ENCODE results near the gene NAA10.

Gene NAA10

GRCh38 chrX:153926552-153926857, 8.3 kb downstream of the NAA10 start:
- in situ Hi-C loops (cut with MboI; ENCODE audit: low pct_unique_long_range_greater_than_20kb, low sequenced_read_pairs, unreplicated experiment) = loop anchor here (25.0 kb wide), 1 partner anchor 964 kb away; no protein-coding TSS in a partner anchor
- TF ChIP-seq, protein P1, sequence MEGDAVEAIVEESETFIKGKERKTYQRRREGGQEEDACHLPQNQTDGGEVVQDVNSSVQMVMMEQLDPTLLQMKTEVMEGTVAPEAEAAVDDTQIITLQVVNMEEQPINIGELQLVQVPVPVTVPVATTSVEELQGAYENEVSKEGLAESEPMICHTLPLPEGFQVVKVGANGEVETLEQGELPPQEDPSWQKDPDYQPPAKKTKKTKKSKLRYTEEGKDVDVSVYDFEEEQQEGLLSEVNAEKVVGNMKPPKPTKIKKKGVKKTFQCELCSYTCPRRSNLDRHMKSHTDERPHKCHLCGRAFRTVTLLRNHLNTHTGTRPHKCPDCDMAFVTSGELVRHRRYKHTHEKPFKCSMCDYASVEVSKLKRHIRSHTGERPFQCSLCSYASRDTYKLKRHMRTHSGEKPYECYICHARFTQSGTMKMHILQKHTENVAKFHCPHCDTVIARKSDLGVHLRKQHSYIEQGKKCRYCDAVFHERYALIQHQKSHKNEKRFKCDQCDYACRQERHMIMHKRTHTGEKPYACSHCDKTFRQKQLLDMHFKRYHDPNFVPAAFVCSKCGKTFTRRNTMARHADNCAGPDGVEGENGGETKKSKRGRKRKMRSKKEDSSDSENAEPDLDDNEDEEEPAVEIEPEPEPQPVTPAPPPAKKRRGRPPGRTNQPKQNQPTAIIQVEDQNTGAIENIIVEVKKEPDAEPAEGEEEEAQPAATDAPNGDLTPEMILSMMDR (IDR thresholded peaks at IDR 0.05; ENCODE audit: extremely low read depth, insufficient read depth, missing control alignments) = no peak
- DNase-seq (ENCODE audit: low spot score) = no peak

- TF ChIP-seq, protein P1 (IDR thresholded peaks at IDR 0.05; ENCODE audit: extremely low read depth, insufficient read depth, missing control alignments) = peak; percentile 6
- DNase-seq (ENCODE audit: low spot score) = peak; percentile 62
- in situ Hi-C loops (cut with MboI; ENCODE audit: low pct_unique_long_range_greater_than_20kb, low sequenced_read_pairs, unreplicated experiment) = loop anchor here (25.0 kb wide), 1 partner anchor 964 kb away; no protein-coding TSS in a partner anchor
Measured at GRCh38 chrX:153925739-153926551, 8.9 kb downstream of the NAA10 start, which contains the start of gene ARHGAP4. TSS of gene ARHGAP4 (minus strand) at chrX:153926264. CDS start at chrX:153926202, 62 bp downstream.

DNA sequence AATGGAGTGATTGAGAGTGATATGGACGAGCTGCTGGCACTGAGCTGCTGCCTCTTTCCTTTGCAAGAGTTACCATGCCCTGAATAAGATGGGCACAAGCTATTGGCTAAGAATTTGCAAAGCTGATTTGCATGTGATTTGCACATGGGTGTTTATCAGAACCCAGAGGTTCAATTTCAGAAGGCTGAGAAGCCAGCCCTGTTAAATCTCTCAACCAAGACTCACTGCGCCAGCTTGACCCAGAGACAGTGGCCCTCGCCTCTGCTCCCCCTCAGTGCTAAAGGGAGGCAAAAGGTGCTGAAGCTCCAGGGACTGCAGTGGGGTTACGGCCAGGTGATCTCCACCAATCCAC, 9.5 kb downstream of the NAA10 start:
- TF ChIP-seq, protein P1 (IDR thresholded peaks at IDR 0.05; ENCODE audit: extremely low read depth, insufficient read depth, missing control alignments) = no peak
- in situ Hi-C loops (cut with MboI; ENCODE audit: low pct_unique_long_range_greater_than_20kb, low sequenced_read_pairs, unreplicated experiment) = loop anchor here (25.0 kb wide), 1 partner anchor 963 kb away; no protein-coding TSS in a partner anchor
- DNase-seq (ENCODE audit: low spot score) = no peak

DNA sequence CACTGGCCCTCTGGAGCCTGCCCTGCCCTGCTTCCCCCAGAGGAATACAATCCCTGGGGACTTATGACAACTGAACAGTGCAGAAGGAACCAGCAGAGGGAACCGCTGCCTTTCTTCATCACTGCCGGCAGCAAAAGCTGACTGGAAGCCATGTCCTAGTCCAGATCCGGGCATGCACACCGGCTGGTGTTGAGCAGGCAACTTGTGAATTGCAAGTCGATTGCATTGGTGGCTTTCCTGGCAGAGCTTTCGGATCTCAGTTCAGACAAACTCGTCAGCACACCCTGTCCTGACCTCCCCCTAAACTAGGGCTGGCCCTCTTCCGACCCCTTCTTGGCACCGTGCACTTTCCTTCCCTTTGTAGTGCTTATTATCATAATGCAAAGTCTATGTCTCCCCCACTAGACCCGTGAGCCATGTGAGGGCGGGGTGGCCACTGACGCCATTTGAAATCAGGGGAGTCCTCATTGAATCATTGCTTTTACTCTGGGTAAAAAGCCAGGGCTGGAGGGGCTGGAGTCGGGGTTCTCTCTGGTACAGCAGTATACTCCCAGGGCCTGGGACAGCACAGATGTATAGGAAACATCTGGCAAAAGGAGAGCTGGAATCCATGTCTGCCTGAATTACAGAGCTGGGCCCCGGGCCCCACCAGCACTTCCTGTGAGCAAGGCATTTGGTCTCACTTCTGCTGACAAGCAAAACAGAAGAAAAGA, 10.5 kb downstream of the NAA10 start:
- in situ Hi-C loops (cut with MboI; ENCODE audit: low pct_unique_long_range_greater_than_20kb, low sequenced_read_pairs, unreplicated experiment) = no loop called here
- TF ChIP-seq, protein P1 (IDR thresholded peaks at IDR 0.05; ENCODE audit: extremely low read depth, insufficient read depth, missing control alignments) = peak; percentile 20
- peak; percentile 57 for DNase-seq (ENCODE audit: low spot score)

DNA sequence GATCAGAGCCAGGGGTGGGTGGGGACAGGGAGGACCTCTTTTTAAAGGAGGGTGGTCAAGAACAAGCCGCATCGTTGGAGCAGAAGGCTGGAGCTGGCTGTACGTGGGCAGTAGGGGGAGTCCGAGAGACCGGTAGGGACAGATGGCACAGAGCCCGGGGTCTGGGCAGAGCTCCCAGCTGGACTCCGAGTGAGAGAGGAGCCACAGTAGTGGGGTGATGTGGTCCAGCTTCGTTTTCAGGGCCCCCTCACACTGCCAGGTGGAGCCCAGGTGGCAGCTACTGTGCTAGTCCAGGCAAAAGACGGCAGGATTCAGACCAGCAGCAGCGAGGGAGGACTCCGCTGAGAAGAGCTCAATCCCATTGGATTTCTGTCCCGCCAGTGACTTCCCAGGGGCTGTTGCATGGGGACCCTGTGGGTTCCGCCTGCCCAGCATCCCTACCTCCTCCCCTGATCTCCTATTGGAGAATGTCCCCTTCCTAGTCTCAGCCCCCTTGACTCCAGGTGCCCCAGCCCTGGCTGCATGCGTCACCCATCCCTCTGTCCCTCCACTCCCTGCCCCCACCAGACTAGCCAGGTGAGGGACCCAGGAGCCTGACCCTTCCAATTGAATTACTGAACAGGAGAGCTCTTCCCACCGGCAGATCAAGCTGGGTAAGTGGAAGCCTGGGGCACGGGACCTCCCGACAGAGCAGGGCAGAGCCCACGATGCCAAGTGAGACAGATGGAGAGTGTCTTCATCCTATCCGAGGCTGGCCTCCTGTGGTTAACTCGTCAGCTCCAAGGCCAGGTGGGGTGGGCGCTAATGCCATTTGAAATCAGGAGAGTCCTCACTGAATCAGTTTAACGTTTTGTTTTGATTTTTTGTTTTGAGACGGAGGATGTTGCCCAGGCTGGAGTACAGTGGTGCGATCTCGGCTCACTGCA, 11.6 kb downstream of the NAA10 start:
- TF ChIP-seq, protein P1 (IDR thresholded peaks at IDR 0.05; ENCODE audit: extremely low read depth, insufficient read depth, missing control alignments) = peak; percentile 59
- DNase-seq (ENCODE audit: low spot score) = peak; percentile 58
- in situ Hi-C loops (cut with MboI; ENCODE audit: low pct_unique_long_range_greater_than_20kb, low sequenced_read_pairs, unreplicated experiment) = no loop called here
